HepG2 (cell line): ENCODE results near the gene SYT1. TPM values are rescaled to one million over a fixed set of nuclear protein-coding genes. Genes with fewer than 3 reads are reported as not detected.

Experiments
- ATAC-seq: fragments of 200-7000 bp; cut with Tn5 transposase; 3 replicates; pipeline ENCODE4 v1.9.1; 2020; ENCODE audit warnings: mild to moderate bottlenecking, moderate library complexity
- BruUV-seq: library from RNA; stranded (reverse); fragments of 400-500 nt; replicated peaks from 2 replicates; lab custom pipeline; 2021; lab: Mats Ljungman, UMichigan
- CTCF ChIA-PET: fragments of 300-600 bp; formaldehyde crosslinking; extraction: SDS; loops from one replicate; lab custom pipeline; 2021; ENCODE audit warnings: low total read pairs, inconsistent platforms, low intra/inter-chr PET ratio; lab: Yijun Ruan, JAX
- POLR2A ChIA-PET: fragments of 350-600 bp; sonication (Branson Sonifier 250); formaldehyde crosslinking; loops from one replicate; lab custom pipeline; 2020; ENCODE audit warnings: antibody characterized with exemption, inconsistent platforms; lab: Yijun Ruan, JAX
- DNase-seq: peaks from one replicate; pipeline ENCODE4 v3.0.0-alpha.2; 2015; ENCODE audit warnings: low spot score
- FAIRE-seq: peaks from 3 replicates; lab custom pipeline; 2011; peaks lifted over from hg19 to GRCh38; lab: Jason Lieb, UNC
- H2AFZ ChIP-seq: one replicate; pipeline ENCODE4 v1.6.1; 2011; ENCODE audit warnings: low read length, inconsistent platforms
- H3K27ac ChIP-seq: fragments of 300-600 bp; 3 replicates; pipeline ENCODE4 v1.8.0; 2011; ENCODE audit warnings: mixed run types, mild to moderate bottlenecking, mixed read lengths, low read length, inconsistent platforms; ENCODE audit not compliant: insufficient read depth; ENCODE audit errors: extremely low read length
- H3K27me3 ChIP-seq, 2 experiments: fragments of 200-600 bp in 1 of 2; 2 replicates in 1 of 2; 3 replicates in 1 of 2; pipeline versions ENCODE4 v1.6.0 to v1.8.0; 2011; ENCODE audit warnings: low read length in 2 of 2, mild to moderate bottlenecking in 2 of 2, moderate library complexity in 2 of 2, inconsistent platforms in 1 of 2; ENCODE audit not compliant: insufficient read depth in 2 of 2, control insufficient read depth in 1 of 2
- H3K36me3 ChIP-seq, 2 experiments: fragments of 200-600 bp in 1 of 2; replicated peaks in 1 of 2; 2 replicates in 1 of 2; 3 replicates in 1 of 2; pipeline versions ENCODE4 v1.5.1 to v1.8.0; 2011; ENCODE audit warnings: low read length in 2 of 2, inconsistent platforms in 1 of 2; ENCODE audit not compliant: insufficient read depth in 2 of 2, control insufficient read depth in 1 of 2
- H3K4me1 ChIP-seq: 2 replicates; pipeline ENCODE4 v1.5.1; 2012; ENCODE audit warnings: low read length, inconsistent platforms; ENCODE audit not compliant: insufficient read depth
- H3K4me2 ChIP-seq: 2 replicates; pipeline ENCODE4 v1.6.0; 2011; ENCODE audit warnings: low read depth, low read length, inconsistent platforms
- H3K4me3 ChIP-seq, 3 experiments: fragments of 200-600 bp in 1 of 3; sonication (generic), shearing (Covaris generic) in 1 of 3; replicated peaks in 1 of 3; 2 replicates each; pipeline ENCODE4 v1.5.1; 2011 to 2016; ENCODE audit warnings: low read length in 3 of 3, inconsistent platforms in 2 of 3, low read depth in 2 of 3, mild to moderate bottlenecking in 2 of 3, control low read depth in 1 of 3, mixed read lengths in 1 of 3; ENCODE audit not compliant: insufficient read depth in 1 of 3
- H3K79me2 ChIP-seq: one replicate; pipeline ENCODE4 v1.6.1; 2011; ENCODE audit warnings: low read length, inconsistent platforms; ENCODE audit not compliant: insufficient read depth
- H3K9ac ChIP-seq: 2 replicates; pipeline ENCODE4 v1.6.0; 2011; ENCODE audit warnings: mild to moderate bottlenecking, low read depth, low read length, inconsistent platforms; ENCODE audit not compliant: insufficient read depth
- H3K9me3 ChIP-seq: 2 replicates; pipeline ENCODE4 v1.5.1; 2012; ENCODE audit warnings: mild to moderate bottlenecking, low read length
- H4K20me1 ChIP-seq: 2 replicates; pipeline ENCODE4 v1.6.0; 2011; ENCODE audit warnings: inconsistent platforms, mild to moderate bottlenecking, low read length, moderate library complexity; ENCODE audit not compliant: insufficient read depth
- AHR ChIP-seq: IDR thresholded peaks from 2 replicates; pipeline ENCODE4 v1.6.1; 2018; ENCODE audit warnings: missing genetic modification reagents, missing compliant biosample characterization
- CSRNP2 ChIP-seq: sonication (generic); formaldehyde crosslinking; conservative IDR thresholded peaks from 2 replicates; pipeline ENCODE4 v1.8.0; 2022; ENCODE audit warnings: low read depth, missing genetic modification reagents
- FOXP1 ChIP-seq, 2 experiments: fragments of 450-650 bp in 1 of 2; IDR thresholded peaks; 2 replicates each; pipeline ENCODE4 v1.6.1; 2017 to 2018; ENCODE audit warnings: antibody characterized with exemption in 1 of 2
- GATA4 ChIP-seq: sonication (generic); IDR thresholded peaks from 2 replicates; pipeline ENCODE4 v1.6.1; 2016; ENCODE audit warnings: antibody characterized with exemption, low read depth, borderline replicate concordance
- HDAC1 ChIP-seq: sonication (generic); formaldehyde crosslinking; IDR thresholded peaks from 2 replicates; pipeline ENCODE4 v1.5.1; 2020; ENCODE audit warnings: mild to moderate bottlenecking, missing genetic modification reagents
- HOXA9 ChIP-seq: sonication (generic); formaldehyde crosslinking; IDR thresholded peaks from 2 replicates; pipeline ENCODE4 v1.8.1; 2022; ENCODE audit warnings: missing genetic modification reagents, mild to moderate bottlenecking, moderate library complexity, borderline replicate concordance
- ISX ChIP-seq: sonication (generic); formaldehyde crosslinking; conservative IDR thresholded peaks from 2 replicates; pipeline ENCODE4 v1.5.0; 2020; ENCODE audit warnings: missing genetic modification reagents
- MLLT10 ChIP-seq: sonication (generic); formaldehyde crosslinking; IDR thresholded peaks from 2 replicates; pipeline ENCODE4 v1.4.0; 2020; ENCODE audit warnings: missing genetic modification reagents
- NAIF1 ChIP-seq: sonication (generic); formaldehyde crosslinking; IDR thresholded peaks from 2 replicates; pipeline ENCODE4 v1.5.0; 2020; ENCODE audit warnings: mild to moderate bottlenecking, missing genetic modification reagents, borderline replicate concordance
- STAT6 ChIP-seq: sonication (generic); formaldehyde crosslinking; IDR thresholded peaks from 2 replicates; pipeline ENCODE4 v1.4.0; 2020; ENCODE audit warnings: missing genetic modification reagents, mild to moderate bottlenecking, borderline replicate concordance
- ZBTB3 ChIP-seq: sonication (generic); formaldehyde crosslinking; IDR thresholded peaks from 2 replicates; pipeline ENCODE4 v1.4.0; 2020; ENCODE audit warnings: low read depth, mild to moderate bottlenecking, moderate library complexity, missing genetic modification reagents, borderline replicate concordance
- ZNF143 ChIP-seq: sonication (generic); formaldehyde crosslinking; IDR thresholded peaks from 2 replicates; pipeline ENCODE4 v1.4.0; 2020; ENCODE audit warnings: missing genetic modification reagents
- ZNF432 ChIP-seq: sonication (generic); formaldehyde crosslinking; IDR thresholded peaks from 2 replicates; pipeline ENCODE4 v1.5.0; 2020; ENCODE audit warnings: missing genetic modification reagents, mild to moderate bottlenecking, borderline replicate concordance
- ZNF629 ChIP-seq: sonication (generic); formaldehyde crosslinking; conservative IDR thresholded peaks from 2 replicates; pipeline ENCODE4 v1.5.0; 2020; ENCODE audit warnings: missing genetic modification reagents
- WGBS: methylation state at CpG from one replicate; pipeline ENCODE4 v1.1.6; 2017; ENCODE audit warnings: low lambda C conversion rate; 5-methylcytosine and 5-hydroxymethylcytosine counted together
- in situ Hi-C: cut with HindIII; loops from 2 replicates; pipeline ENCODE4 v1.10.0; 2017; ENCODE audit warnings: low pct_unique_long_range_greater_than_20kb; ENCODE audit not compliant: extremely low pct_ligation_motif_present
- intact Hi-C: fragments of 100-400 bp; cut with micrococcal nuclease; formaldehyde crosslinking; loops from one replicate; pipeline ENCODE4 v1.10.0; 2022; ENCODE audit not compliant: unreplicated experiment
- polyA plus RNA-seq, 8 experiments: library from polyadenylated mRNA; depleted of rRNA in 3 of 8; stranded (reverse) in 7 of 8; unstranded in 1 of 8; fragments of >200 nt; fragmentation: Illumina TruSeq in 4 of 8; extraction: Trizol in 4 of 8; gene quantifications; 2 replicates each; pipeline versions ENCODE4 v1.2.1 to v1.2.3, GENCODE V29; 2011 to 2016; ENCODE audit warnings: low read depth in 4 of 8, missing spikeins in 1 of 8, mixed read lengths in 1 of 8; ENCODE audit not compliant: insufficient read depth in 1 of 8
- total RNA-seq, 5 experiments: library from RNA; depleted of rRNA; stranded (reverse); fragments of >200 nt; fragmentation: Illumina TruSeq; extraction: Trizol; gene quantifications; 2 replicates each; pipeline ENCODE4 v1.2.3, GENCODE V29; 2016; ENCODE audit warnings: low read depth in 1 of 5
- TF ChIP-seq, protein P1 (sequence below): sonication (generic); formaldehyde crosslinking; IDR thresholded peaks from 2 replicates; pipeline ENCODE4 v1.4.0; 2020; ENCODE audit warnings: missing genetic modification reagents

The SYT1 gene
- total and polyA plus RNA-seq, 2 of the 13 experiments (the other 11 are each of a cell fraction or from before 2014, with no cell fraction given) = not detected

- FAIRE-seq (no peak), ATAC-seq (no peak), DNase-seq (no peak)
- Histone ChIP-seq H3K4me2 (no peak overlapping the region), H3K4me1 (no peaks in the 10 kb centered on the region), H3K27ac (no peak overlapping the region), H2AFZ (no peak overlapping the region), H4K20me1 (no peaks in the 10 kb centered on the region), H3K27me3 (no peaks in the 10 kb centered on the region; a peak in 1 of 5 replicates), H3K9me3 (no peaks in the 10 kb centered on the region), H3K79me2 (no peaks in the 10 kb centered on the region)
- POLR2A ChIA-PET = no interaction called here
- no TSS peak for BruUV-seq
- in situ Hi-C loops = no loop called here
- TF ChIP-seq AHR (CRISPR knock-in tag) (no peak), CSRNP2 (CRISPR knock-in tag) (no peak), MLLT10 (CRISPR knock-in tag) (no peak), FOXP1 (IDR thresholded peaks at IDR 0.05) (no peak), FOXP1 (CRISPR knock-in tag; IDR thresholded peaks at IDR 0.05) (no peak), HOXA9 (CRISPR knock-in tag) (no peak), HDAC1 (CRISPR knock-in tag) (no peak), NAIF1 (CRISPR knock-in tag) (no peak), ISX (no peak), ZNF432 (CRISPR knock-in tag) (no peak), ZNF143 (CRISPR knock-in tag) (no peak), GATA4 (no peak), ZNF629 (CRISPR knock-in tag) (no peak), ZBTB3 (no peak), STAT6 (CRISPR knock-in tag) (no peak)
- TF ChIP-seq, protein P1, sequence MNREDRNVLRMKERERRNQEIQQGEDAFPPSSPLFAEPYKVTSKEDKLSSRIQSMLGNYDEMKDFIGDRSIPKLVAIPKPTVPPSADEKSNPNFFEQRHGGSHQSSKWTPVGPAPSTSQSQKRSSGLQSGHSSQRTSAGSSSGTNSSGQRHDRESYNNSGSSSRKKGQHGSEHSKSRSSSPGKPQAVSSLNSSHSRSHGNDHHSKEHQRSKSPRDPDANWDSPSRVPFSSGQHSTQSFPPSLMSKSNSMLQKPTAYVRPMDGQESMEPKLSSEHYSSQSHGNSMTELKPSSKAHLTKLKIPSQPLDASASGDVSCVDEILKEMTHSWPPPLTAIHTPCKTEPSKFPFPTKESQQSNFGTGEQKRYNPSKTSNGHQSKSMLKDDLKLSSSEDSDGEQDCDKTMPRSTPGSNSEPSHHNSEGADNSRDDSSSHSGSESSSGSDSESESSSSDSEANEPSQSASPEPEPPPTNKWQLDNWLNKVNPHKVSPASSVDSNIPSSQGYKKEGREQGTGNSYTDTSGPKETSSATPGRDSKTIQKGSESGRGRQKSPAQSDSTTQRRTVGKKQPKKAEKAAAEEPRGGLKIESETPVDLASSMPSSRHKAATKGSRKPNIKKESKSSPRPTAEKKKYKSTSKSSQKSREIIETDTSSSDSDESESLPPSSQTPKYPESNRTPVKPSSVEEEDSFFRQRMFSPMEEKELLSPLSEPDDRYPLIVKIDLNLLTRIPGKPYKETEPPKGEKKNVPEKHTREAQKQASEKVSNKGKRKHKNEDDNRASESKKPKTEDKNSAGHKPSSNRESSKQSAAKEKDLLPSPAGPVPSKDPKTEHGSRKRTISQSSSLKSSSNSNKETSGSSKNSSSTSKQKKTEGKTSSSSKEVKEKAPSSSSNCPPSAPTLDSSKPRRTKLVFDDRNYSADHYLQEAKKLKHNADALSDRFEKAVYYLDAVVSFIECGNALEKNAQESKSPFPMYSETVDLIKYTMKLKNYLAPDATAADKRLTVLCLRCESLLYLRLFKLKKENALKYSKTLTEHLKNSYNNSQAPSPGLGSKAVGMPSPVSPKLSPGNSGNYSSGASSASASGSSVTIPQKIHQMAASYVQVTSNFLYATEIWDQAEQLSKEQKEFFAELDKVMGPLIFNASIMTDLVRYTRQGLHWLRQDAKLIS = no peak
- TF ChIP-seq, all 625 proteins: peak for 0
- H3K36me3 ChIP-seq = no peaks in the 10 kb centered on the region
- intact Hi-C loops = no loop called here
- WGBS = 7% methylated on average over 2 of the region's 2 CpGs
- no peak overlapping the region for H3K4me3 ChIP-seq
- CTCF ChIA-PET = no interaction called here
- no peak overlapping the region for H3K9ac ChIP-seq
These were observed 34.9 kb upstream of the SYT1 start for GRCh38 chr12:78829690-78830089.
